HG02763 (cell line): ENCODE data around the gene TAF8.

ENCODE experiments used
- ATAC-seq: cut with Tn5 transposase; IDR thresholded peaks from one replicate; pipeline ENCODE4 v1.9.1; 2021; ENCODE audit warnings: mild to moderate bottlenecking, moderate library complexity; ENCODE audit not compliant: unreplicated experiment

Gene TAF8

DNA sequence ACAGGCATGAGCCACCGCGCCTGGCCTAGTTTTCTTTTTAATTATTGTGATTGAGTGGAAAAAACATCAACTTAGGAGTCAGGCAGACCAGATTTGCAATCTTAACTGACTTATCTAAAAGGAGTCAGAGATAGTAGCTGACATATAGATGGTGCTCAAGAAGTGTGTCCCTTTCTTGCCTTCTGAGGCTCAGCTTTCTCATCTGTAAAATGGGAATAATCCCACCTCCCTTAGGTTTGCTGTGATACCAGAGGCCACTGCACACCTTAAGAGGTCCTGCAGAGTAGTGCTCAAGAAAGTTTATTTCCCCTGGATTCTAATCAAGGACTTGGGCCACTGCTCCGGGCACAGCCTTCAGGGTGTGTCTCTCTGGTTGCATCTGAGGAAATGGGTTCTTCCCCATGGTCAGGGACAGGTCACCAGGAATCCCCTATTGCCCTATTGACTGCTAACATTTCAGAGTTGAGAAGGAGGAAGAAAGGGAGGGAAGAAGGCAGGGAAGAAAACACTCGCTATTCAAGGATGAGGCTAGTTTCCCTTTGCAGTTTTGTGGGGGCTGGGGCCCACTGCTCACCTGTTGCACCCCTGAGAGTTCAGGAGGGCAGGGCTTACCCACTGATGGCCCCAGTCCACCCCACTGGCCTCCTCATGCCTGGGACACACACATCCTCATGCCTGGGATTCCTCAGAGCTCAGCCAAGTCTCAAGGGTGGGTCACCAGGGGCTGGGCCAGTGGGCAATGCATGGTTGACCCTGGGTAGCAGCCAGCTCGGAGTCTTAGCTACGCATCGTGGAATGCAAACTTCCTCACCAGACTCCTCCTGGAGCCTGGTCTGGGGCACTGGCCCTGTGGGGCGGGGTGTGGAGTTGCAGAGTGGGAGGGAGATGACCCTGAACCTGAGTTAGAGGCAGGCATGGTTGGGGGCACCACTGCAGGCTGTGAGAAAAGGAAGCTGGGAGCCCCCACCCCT, 70.9 kb downstream of the TAF8 start:
- no peak for ATAC-seq

DNA sequence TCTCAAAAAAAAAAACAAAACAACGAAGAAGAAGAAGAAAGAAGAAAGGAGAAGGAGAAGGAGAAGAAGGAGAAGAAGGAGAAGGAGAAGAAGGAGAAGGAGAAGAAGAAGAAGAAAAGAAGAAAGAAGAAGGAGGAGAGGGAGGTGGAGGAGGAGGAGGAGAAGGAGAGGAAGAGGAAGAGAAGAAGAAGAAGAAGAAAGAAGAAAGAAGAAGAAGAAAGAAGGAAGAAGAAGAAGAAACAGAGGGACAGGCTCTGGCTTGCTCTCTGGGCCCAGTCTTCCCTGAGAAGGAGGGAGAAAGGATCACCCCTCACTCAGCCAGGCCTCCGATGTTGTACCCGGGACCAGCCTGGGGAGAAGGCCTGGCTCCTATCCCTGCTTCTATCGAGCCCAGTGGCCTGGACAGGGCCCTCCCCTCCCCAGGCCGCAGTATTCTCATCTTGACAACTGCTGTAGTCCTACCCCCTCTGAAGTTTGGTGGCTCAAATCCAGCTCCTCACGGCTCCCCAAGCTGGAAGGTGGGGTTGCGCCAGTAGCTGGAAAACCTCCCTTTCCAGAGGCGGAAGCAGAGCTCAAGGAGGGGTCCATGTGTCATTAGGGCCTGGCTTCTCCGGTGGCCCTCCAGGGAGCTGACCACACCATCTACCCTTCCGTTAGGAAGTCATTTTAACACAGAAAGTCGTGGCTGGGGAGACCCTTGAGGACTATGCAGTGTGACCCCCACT, 73.2 kb downstream of the TAF8 start:
- ATAC-seq: no peak

DNA sequence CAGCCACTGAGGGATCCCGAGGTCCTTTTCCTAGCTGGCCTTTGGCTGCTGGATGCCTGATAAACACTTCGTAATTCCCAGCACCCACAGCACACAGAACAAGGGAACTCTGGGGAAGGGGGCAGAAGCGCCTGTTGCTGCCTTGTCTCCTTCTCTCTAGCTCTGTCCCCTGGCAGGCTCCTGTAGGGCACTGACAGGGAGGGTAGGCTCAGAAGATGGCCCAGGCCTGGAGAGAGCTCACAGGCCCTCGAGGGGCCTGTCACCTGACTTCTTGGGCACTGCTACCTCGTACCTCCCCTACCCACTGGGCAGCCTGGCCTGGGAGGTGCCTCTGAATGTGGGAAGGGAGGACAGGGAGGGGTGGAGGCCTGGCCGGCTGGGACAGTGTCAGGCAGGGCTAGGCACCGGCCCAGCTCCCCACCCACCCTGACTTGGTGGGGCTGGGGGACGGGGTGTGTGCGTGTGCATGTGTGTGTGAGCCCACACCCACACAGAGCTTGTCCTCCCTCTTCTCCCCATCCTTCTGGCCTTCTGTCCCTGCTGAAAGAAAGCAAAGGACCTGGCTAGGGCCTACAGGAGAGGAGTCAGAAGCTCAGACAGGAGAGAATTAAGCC, 74.0 kb downstream of the TAF8 start:
- no peak for ATAC-seq

DNA sequence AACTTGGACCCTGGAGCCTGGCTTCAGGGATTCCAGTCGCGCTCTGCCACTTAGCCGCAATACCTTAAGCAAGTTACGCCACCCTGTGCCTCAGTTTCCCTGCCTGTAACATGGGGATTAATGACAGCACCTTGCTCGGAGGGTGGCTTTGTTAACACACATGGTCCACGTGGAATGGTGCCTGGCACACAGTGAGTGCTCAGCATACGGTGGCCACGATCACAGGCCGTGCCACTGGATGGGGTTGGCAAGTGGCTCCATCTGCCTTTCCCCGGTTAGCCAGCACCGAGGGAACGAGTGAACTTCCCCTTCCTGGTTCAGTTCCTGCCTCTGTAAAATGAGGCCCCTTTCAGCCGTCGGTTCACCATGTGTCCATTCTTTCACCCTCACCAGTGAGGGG, 74.9 kb downstream of the TAF8 start:
- no peak for ATAC-seq

DNA sequence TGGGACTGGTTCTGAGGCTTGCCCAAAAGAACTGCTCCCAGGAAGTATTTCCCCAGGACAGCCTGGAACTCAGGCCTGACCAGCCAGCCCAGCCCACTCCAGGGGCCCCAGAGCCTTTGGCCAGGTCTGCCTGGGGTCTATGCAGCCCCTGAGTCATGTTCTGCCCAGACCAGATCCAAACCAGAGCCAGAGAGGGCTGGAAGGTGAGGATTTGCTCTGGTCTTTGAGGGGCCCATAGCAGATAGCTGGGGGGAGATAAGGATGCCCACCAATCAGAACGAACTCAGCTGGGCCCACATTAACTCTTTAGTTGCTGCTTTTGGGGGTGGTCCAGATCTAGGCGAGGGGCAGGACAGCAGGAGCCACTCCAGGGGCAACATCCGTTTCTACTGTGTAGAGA, 75.3 kb downstream of the TAF8 start:
- ATAC-seq: no peak

DNA sequence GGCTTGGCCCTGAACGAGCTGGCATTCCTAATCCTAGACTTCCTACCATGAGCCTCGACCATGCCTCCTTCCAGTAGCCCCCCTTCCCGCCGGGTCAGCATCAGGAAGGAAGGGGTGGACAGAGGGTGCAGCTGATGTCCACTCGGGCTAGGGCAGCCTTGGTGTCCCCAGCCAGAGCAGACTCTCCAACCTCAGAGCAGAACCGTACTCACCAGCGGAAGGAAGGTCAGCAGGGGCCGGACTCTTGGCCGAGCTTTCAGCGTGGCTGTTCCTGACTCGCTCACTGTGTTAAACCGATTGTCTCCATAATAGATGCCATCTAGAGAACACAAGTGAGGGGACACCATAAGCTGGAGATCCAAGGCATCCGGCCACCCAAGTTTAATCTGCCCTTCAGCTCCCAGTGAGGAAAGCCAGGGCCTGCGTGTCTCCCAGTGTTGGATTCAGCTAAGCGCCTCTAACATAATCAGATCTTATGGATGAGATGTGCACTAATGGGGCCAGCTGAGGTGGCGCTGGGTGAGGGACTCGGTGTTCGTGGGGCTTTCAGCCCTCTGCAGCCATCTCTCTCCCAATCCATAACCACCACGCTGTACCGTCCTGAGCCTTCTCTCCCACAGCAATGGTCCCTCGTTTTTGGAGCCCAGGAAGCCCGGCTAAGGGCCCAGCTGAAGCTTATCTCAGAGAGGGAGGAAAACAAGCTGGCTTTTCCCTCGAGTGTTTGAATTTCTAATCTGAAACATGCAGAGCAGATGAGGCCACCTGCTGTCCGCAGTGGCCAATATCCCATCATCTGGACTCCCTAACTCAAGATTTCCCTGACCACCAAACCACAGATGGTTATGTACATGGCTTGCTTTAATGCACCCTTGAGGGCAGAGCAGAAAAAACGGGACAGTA, 78.4 kb downstream of the TAF8 start:
- ATAC-seq: no peak

DNA sequence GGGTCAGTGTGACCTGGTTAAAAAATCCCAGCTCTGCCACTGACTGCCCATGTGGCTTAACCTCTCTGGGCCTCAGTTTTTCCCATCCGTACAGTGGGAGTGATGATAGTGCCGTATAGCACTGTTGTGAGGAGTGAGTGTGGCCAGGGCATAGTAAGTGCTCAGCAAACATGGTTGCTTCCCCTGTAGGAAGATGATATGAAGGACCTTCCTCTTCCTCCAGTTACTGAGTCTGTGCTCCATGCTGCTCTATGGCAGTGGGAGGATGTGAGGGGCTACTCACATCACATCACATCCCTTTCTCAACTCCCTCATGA, 79.0 kb downstream of the TAF8 start:
- no peak for ATAC-seq

DNA sequence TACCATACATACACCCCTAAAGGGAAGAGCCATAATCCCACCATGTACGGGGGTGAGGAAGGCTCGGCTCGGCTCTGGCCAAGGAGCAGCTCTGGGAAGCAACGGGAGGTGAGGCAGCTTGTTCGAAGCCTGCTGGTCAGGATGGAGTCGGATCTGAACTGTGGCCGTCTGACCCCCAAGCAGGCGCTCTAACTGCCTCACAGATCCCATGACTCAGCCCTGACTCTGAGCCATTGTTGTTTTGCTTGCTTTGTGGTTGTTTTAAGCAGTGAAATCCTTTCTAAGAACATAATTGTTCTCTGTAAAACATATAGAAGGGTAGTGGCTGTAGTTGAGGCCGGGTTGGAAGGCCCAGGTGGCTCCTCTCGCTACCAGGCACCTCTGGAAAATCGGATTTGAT, 81.2 kb downstream of the TAF8 start:
- ATAC-seq: no peak

DNA sequence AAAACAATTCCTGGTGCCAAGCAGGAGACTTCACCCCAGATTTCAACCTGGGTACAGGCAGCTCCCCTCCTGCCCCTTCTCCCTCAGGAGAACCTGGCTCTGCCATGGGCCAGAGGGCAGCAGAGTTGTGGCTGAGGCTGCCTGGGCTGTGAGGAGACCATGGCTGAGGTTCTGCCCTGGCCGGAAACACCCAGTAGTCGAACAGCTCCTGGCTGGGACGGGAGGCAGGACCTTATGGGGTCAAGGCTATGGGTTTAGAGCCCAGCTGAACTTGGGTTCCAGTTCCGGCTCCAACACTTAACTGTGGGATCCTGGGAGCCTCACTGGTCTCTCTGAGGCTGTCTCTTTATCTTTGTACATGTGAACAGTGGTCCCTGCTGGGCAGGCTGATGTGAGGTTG, 83.6 kb downstream of the TAF8 start:
- ATAC-seq: no peak

DNA sequence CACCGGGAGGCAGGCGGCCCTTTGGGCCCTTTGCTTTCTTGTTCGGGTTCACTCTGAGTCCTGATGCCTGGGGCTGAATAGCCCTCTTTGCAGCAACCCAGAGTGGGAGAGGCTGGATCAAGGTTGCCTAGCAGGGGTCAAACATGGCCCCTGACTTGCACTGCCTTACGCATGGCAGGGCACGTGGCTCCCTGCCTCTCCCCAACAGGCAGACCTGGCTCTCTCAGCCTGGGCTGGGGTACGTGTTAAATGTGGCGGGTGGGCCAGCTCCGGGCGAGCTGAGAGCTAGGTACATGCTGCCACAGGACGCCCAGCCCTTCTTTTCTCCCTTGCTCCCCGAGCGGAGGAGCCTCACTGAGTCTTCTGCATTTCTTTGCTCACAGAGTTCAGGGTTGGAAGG, 84.8 kb downstream of the TAF8 start:
- no peak for ATAC-seq

DNA sequence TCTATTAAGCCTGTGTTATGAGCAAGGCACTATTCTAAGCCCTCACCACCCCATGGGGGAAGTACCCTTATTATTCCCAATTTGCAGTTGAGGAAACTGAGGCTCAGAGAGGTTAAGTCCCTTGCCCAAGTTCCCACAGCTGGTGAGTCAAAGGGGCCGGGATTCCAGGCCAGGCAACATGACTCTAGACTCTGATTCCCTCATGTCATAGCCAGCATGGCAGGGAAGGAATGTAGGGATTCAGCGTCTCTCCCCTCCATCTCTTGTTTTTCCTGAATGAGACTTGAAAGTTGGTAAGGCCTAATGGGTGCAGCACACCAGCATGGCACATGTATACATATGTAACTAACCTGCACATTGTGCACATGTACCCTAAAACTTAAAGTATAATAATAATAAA, 85.4 kb downstream of the TAF8 start:
- ATAC-seq: no peak

DNA sequence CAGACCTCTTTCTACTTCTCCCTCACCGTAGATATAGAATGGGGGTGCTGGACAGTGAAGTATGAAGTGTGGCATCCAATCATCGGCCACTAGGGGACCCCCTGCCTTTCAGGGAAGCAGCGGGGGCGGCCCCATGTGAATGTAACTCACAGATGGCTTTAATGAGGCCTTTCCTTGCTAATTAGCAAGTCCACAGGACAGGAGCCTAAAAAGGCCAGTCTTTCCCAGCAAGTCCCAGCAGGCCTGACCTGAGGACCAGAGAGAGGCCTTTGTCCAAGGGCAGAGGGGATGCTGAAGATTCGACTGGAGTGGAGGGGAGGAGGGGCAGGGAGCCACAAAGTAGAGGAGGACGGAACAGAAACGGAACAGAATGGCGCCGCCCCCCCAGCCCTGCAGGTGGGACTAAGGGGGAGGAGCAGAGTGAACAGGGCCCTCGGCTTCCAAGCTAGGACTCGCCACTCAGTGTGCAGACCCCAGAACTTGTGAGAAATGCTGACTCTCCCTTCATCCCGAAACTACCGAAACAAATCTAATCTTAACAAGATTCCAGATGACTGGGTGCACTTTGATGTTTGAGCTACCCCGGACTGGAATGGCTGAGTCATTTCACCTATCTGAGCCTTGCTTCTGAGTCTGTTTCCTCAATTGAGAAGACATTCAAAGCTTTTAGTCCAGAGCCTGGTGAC, 86.3 kb downstream of the TAF8 start:
- no peak for ATAC-seq
